Choroid plexus epithelial cell (primary cell): ENCODE results near the gene RYR3.

Source experiments
- DNase-seq: peaks from one replicate; pipeline ENCODE4 v3.0.0-alpha.2; 2010; ENCODE audit warnings: low read depth
- H3K4me3 ChIP-seq: 2 replicates; pipeline ENCODE4 v1.5.1; 2011; ENCODE audit warnings: low read depth, mild to moderate bottlenecking, control low read depth, low read length, moderate library complexity
- CTCF ChIP-seq: conservative IDR thresholded peaks from 2 replicates; pipeline ENCODE4 v1.5.1; 2011; ENCODE audit warnings: low read depth, mild to moderate bottlenecking, control low read depth, inconsistent platforms, low read length, moderate library complexity

RYR3 gene

GRCh38 chr15:33782966-33783365 lies 472.2 kb downstream of the RYR3 start:
- no peak overlapping the region for H3K4me3 ChIP-seq
- no peak for DNase-seq
- TF ChIP-seq CTCF = no peak

DNA sequence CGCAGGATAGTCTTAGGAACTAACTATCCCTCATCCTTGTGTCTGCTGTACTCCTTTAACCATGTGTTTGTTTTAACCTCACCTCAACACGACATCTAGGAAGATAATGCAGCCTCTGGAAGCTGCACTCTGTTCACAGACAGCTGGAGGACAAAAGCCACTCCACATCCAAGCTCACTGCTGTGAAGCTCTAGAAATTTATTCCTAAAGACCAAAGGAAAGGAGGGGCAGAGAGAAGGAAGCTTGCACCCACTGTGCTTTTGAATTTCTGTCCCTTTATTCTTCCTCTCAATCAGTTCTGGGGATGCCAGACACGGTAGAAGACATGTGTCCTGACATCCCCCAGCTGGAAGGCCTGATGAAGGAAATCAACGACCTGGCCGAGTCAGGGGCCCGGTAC lies 474.6 kb downstream of the RYR3 start:
- no peak for DNase-seq
- H3K4me3 ChIP-seq = no peak overlapping the region
- no peak for TF ChIP-seq CTCF

GRCh38 chr15:33788906-33789540 lies 478.3 kb downstream of the RYR3 start:
- TF ChIP-seq CTCF = no peak
- H3K4me3 ChIP-seq = no peak overlapping the region
- DNase-seq = peak; percentile 68

GRCh38 chr15:33794453-33794852 lies 483.7 kb downstream of the RYR3 start:
- H3K4me3 ChIP-seq = no peak overlapping the region
- no peak for TF ChIP-seq CTCF
- DNase-seq = no peak

- DNase-seq = peak; percentile 80
- peak; percentile 10 for TF ChIP-seq CTCF
- H3K4me3 ChIP-seq = no peak overlapping the region
Observed at GRCh38 chr15:33795070-33795469, 484.3 kb downstream of the RYR3 start.

DNA sequence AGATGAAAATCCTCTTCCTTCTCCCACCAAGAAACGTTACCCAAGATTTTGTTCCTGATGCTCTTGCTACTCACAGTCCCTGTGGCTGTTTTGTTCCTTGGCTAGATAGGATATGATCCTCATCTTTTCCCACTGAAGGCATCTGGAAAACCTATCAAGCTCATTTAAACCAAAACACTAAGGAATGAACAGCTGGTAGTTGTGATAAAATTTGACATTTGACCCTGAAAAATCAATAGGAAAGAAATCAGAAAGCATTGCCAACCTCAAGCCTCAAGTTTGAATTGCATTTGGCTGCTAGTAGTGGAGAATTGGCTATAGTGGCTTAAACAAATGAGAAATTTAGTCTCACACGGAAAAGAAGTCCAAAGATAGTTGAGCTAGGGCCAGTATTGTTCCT lies 486.9 kb downstream of the RYR3 start:
- no peak for DNase-seq
- no peak overlapping the region for H3K4me3 ChIP-seq
- TF ChIP-seq CTCF = no peak

GRCh38 chr15:33801954-33802353 lies 491.2 kb downstream of the RYR3 start:
- no peak overlapping the region for H3K4me3 ChIP-seq
- peak; percentile 43 for DNase-seq
- no peak for TF ChIP-seq CTCF
